Stimulated activated memory B cell treated with anti-CD40 and anti-IgM and Interleukin-4, amounts not matched to agents 10 μg/mL and 1 μg/mL and 100 μg/mL, for 72 hours (primary cell): ENCODE results near the gene PCDHA13.
"Not testable (repeated sequence)": the region's sequence is repeated elsewhere in the genome, so short reads cannot be mapped to it uniquely, and the experiment has no call there.

Experiments used
- ATAC-seq: fragments of 150-1000 bp; cut with Tn5 transposase; 2 replicates; pipeline ENCODE4 v1.10.0; 2021
- H3K27ac Mint-ChIP-seq: one replicate; pipeline ENCODE4 v1.8.0; 2022; ENCODE audit warnings: mild to moderate bottlenecking, mixed read lengths
- H3K27me3 Mint-ChIP-seq: one replicate; pipeline ENCODE4 v1.8.0; 2022; ENCODE audit warnings: mixed read lengths
- H3K36me3 Mint-ChIP-seq: one replicate; pipeline ENCODE4 v1.8.0; 2022; ENCODE audit warnings: mixed read lengths
- H3K4me1 Mint-ChIP-seq: one replicate; pipeline ENCODE4 v1.8.0; 2022; ENCODE audit warnings: mixed read lengths
- H3K4me3 Mint-ChIP-seq: one replicate; pipeline ENCODE4 v1.8.0; 2022; ENCODE audit warnings: mild to moderate bottlenecking, moderate library complexity, mixed read lengths
- H3K9me3 Mint-ChIP-seq: one replicate; pipeline ENCODE4 v1.8.0; 2022; ENCODE audit warnings: mixed read lengths

PCDHA13 gene

GRCh38 chr5:140862441-140863295 lies 19.3 kb upstream of the PCDHA13 start:
- no peaks in the 10 kb centered on the region for H3K4me1 Mint-ChIP-seq
- no peak overlapping the region for H3K27ac Mint-ChIP-seq
- no peak for ATAC-seq
- H3K36me3 Mint-ChIP-seq, result no peaks in the 10 kb centered on the region
- H3K4me3 Mint-ChIP-seq, result no peak overlapping the region
- no peaks in the 10 kb centered on the region for H3K27me3 Mint-ChIP-seq
- no peaks in the 10 kb centered on the region for H3K9me3 Mint-ChIP-seq

GRCh38 chr5:140868721-140869554 lies 13.0 kb upstream of the PCDHA13 start, which contains the start of gene PCDHA11:
TSS of gene PCDHA11 (plus strand) at chr5:140868957. CDS start at chr5:140869104, 147 bp downstream.
- no peaks in the 10 kb centered on the region for H3K27me3 Mint-ChIP-seq
- H3K27ac Mint-ChIP-seq, result no peak within 1 kb of the TSS
- no peak for ATAC-seq
- no peaks in the 10 kb centered on the region for H3K9me3 Mint-ChIP-seq
- no peak within 1 kb of the TSS for H3K4me3 Mint-ChIP-seq
- no peaks in the 10 kb centered on the region for H3K36me3 Mint-ChIP-seq
- no peaks in the 10 kb centered on the region for H3K4me1 Mint-ChIP-seq

GRCh38 chr5:140869555-140869886 lies 12.4 kb upstream of the PCDHA13 start:
- no peaks in the 10 kb centered on the region for H3K27me3 Mint-ChIP-seq
- ATAC-seq, result no peak
- H3K4me3 Mint-ChIP-seq, result no peak overlapping the region
- H3K36me3 Mint-ChIP-seq, result no peaks in the 10 kb centered on the region
- no peaks in the 10 kb centered on the region for H3K9me3 Mint-ChIP-seq
- H3K4me1 Mint-ChIP-seq, result no peaks in the 10 kb centered on the region
- no peak overlapping the region for H3K27ac Mint-ChIP-seq

GRCh38 chr5:140870221-140871201 lies 11.4 kb upstream of the PCDHA13 start:
- Mint-ChIP-seq H3K4me3 (no peak overlapping the region), H3K4me1 (no peaks in the 10 kb centered on the region), H3K36me3 (no peaks in the 10 kb centered on the region), H3K27me3 (no peaks in the 10 kb centered on the region), H3K27ac (no peak overlapping the region), H3K9me3 (no peaks in the 10 kb centered on the region)
- ATAC-seq, result no peak

GRCh38 chr5:140875085-140876065 lies 6.5 kb upstream of the PCDHA13 start, which contains the start of gene PCDHA12:
TSS of gene PCDHA12 (plus strand) at chr5:140875308. CDS start at chr5:140875473, 165 bp downstream.
- peaks cover 6% of the 10 kb centered on the region for H3K9me3 Mint-ChIP-seq
- no peak within 1 kb of the TSS for H3K27ac Mint-ChIP-seq
- H3K4me3 Mint-ChIP-seq, result no peak within 1 kb of the TSS
- peaks cover 20% of the 10 kb centered on the region for H3K27me3 Mint-ChIP-seq
- ATAC-seq, result no peak
- H3K36me3 Mint-ChIP-seq, result no peaks in the 10 kb centered on the region
- H3K4me1 Mint-ChIP-seq, result no peaks in the 10 kb centered on the region

GRCh38 chr5:140876541-140877261 lies 5.2 kb upstream of the PCDHA13 start:
- not testable (repeated sequence) for H3K27ac Mint-ChIP-seq, H3K36me3 Mint-ChIP-seq, H3K4me3 Mint-ChIP-seq, H3K4me1 Mint-ChIP-seq, ATAC-seq
- peaks cover 13% of the 10 kb centered on the region for H3K9me3 Mint-ChIP-seq
- H3K27me3 Mint-ChIP-seq, result peaks cover 33% of the 10 kb centered on the region

- H3K4me1 Mint-ChIP-seq, result no peaks in the 10 kb centered on the region
- peaks cover 14% of the 10 kb centered on the region for H3K9me3 Mint-ChIP-seq
- H3K27ac Mint-ChIP-seq, result no peak overlapping the region
- peaks cover 36% of the 10 kb centered on the region for H3K27me3 Mint-ChIP-seq
- no peak overlapping the region for H3K4me3 Mint-ChIP-seq
- no peaks in the 10 kb centered on the region for H3K36me3 Mint-ChIP-seq
- no peak for ATAC-seq
Measured at GRCh38 chr5:140877262-140877581, 4.7 kb upstream of the PCDHA13 start.

GRCh38 chr5:140882591-140882899 lies 621 bp downstream of the PCDHA13 start:
- no peaks in the 10 kb centered on the region for H3K36me3 Mint-ChIP-seq
- no peak overlapping the region for H3K4me3 Mint-ChIP-seq
- no peaks in the 10 kb centered on the region for H3K4me1 Mint-ChIP-seq
- peaks cover 17% of the 10 kb centered on the region for H3K9me3 Mint-ChIP-seq
- peaks cover 36% of the 10 kb centered on the region for H3K27me3 Mint-ChIP-seq
- no peak for ATAC-seq
- H3K27ac Mint-ChIP-seq, result no peak overlapping the region

- peaks cover 17% of the 10 kb centered on the region for H3K9me3 Mint-ChIP-seq
Measured at GRCh38 chr5:140883373-140883772, 1.4 kb downstream of the PCDHA13 start.

GRCh38 chr5:140883927-140884697 lies 2.2 kb downstream of the PCDHA13 start:
- H3K9me3 Mint-ChIP-seq, result peaks cover 13% of the 10 kb centered on the region
- no peaks in the 10 kb centered on the region for H3K36me3 Mint-ChIP-seq
- peaks cover 29% of the 10 kb centered on the region for H3K27me3 Mint-ChIP-seq
- no peak overlapping the region for H3K27ac Mint-ChIP-seq
- no peak overlapping the region for H3K4me3 Mint-ChIP-seq
- no peak for ATAC-seq
- no peaks in the 10 kb centered on the region for H3K4me1 Mint-ChIP-seq

More at GRCh38 chr5:140883373-140883772, 1.4 kb downstream of the PCDHA13 start:
- ATAC-seq, result no peak
- Mint-ChIP-seq H3K4me3 (no peak overlapping the region), H3K27ac (no peak overlapping the region), H3K4me1 (no peaks in the 10 kb centered on the region), H3K36me3 (no peaks in the 10 kb centered on the region), H3K27me3 (peaks cover 36% of the 10 kb centered on the region)

GRCh38 chr5:140916325-140916724 lies 34.4 kb downstream of the PCDHA13 start:
- no peaks in the 10 kb centered on the region for H3K27me3 Mint-ChIP-seq
- H3K4me1 Mint-ChIP-seq, result no peaks in the 10 kb centered on the region
- ATAC-seq, result no peak
- no peak overlapping the region for H3K27ac Mint-ChIP-seq
- peaks cover 17% of the 10 kb centered on the region for H3K9me3 Mint-ChIP-seq
- no peak overlapping the region for H3K4me3 Mint-ChIP-seq
- H3K36me3 Mint-ChIP-seq, result no peaks in the 10 kb centered on the region

GRCh38 chr5:140923601-140924000 lies 41.7 kb downstream of the PCDHA13 start:
- peaks cover 8% of the 10 kb centered on the region for H3K9me3 Mint-ChIP-seq
- no peak for ATAC-seq
- H3K27me3 Mint-ChIP-seq, result peaks cover 22% of the 10 kb centered on the region
- H3K36me3 Mint-ChIP-seq, result no peaks in the 10 kb centered on the region
- H3K27ac Mint-ChIP-seq, result no peak overlapping the region
- no peaks in the 10 kb centered on the region for H3K4me1 Mint-ChIP-seq
- no peak overlapping the region for H3K4me3 Mint-ChIP-seq
